Activated T-cell treated with anti-CD3 and anti-CD28 coated beads, Interleukin-2, amount 50 U/mL, for 4 hours (primary cell): Measurements from ENCODE around the gene OR5AC2. TPM values are rescaled to one million over a fixed set of nuclear protein-coding genes. Genes with fewer than 3 reads are reported as not detected.

ENCODE experiments used
- ATAC-seq, 2 donors: fragments of 200-7000 bp; cut with Tn5 transposase; one replicate each; pipeline ENCODE4 v1.10.0; 2021
- DNase-seq: peaks from one replicate; pipeline ENCODE4 v3.0.0-alpha.2; 2020
- H3K27me3 Mint-ChIP-seq: one replicate; pipeline ENCODE4 v1.8.0; 2021; ENCODE audit warnings: low read depth, mixed read lengths
- H3K36me3 Mint-ChIP-seq: one replicate; pipeline ENCODE4 v1.8.0; 2022; ENCODE audit warnings: mixed read lengths; ENCODE audit not compliant: insufficient read depth
- H3K4me1 Mint-ChIP-seq: one replicate; pipeline ENCODE4 v1.8.0; 2021; ENCODE audit warnings: low read depth, mixed read lengths
- H3K4me3 Mint-ChIP-seq: one replicate; pipeline ENCODE4 v1.8.0; 2021; ENCODE audit warnings: mild to moderate bottlenecking, moderate library complexity, mixed read lengths
- H3K9me3 Mint-ChIP-seq: one replicate; pipeline ENCODE4 v1.8.0; 2021; ENCODE audit warnings: mixed read lengths
- total RNA-seq, 3 donors: library from RNA; stranded (reverse); gene quantifications; one replicate each; pipeline ENCODE4 v1.2.1, GENCODE V29; 2021

The OR5AC2 gene
- not detected for total RNA-seq

GRCh38 chr3:98086873-98087272 is at the start of gene OR5AC2:
Gene OR5AC2, plus strand, starts transcription at chr3:98087173. Its CDS starts 0 bp downstream, at chr3:98087173.
- DNase-seq: no peak
- peaks cover 6% of the 10 kb centered on the region for H3K27me3 Mint-ChIP-seq

GRCh38 chr3:98038286-98038685 is 48.7 kb upstream of the OR5AC2 start:
- peaks cover 7% of the 10 kb centered on the region for H3K27me3 Mint-ChIP-seq
- H3K4me1 Mint-ChIP-seq: peaks cover 3% of the 10 kb centered on the region

More at GRCh38 chr3:98086873-98087272, at the start of gene OR5AC2:
- Mint-ChIP-seq H3K36me3 (no peaks in the 10 kb centered on the region), H3K9me3 (peaks cover 3% of the 10 kb centered on the region), H3K4me3 (no peak within 1 kb of the TSS), H3K4me1 (no peaks in the 10 kb centered on the region)
- ATAC-seq: no peak

GRCh38 chr3:98038876-98039275 is 48.1 kb upstream of the OR5AC2 start:
- Mint-ChIP-seq H3K4me1 (peaks cover 3% of the 10 kb centered on the region), H3K4me3 (no peak overlapping the region), H3K9me3 (peaks cover 12% of the 10 kb centered on the region), H3K27me3 (peaks cover 7% of the 10 kb centered on the region), H3K36me3 (peaks cover 1% of the 10 kb centered on the region)
- no peak for DNase-seq
- ATAC-seq: peak; percentile 20 to 41

More at GRCh38 chr3:98038286-98038685, 48.7 kb upstream of the OR5AC2 start:
- Mint-ChIP-seq H3K36me3 (peaks cover 1% of the 10 kb centered on the region), H3K9me3 (peaks cover 12% of the 10 kb centered on the region), H3K4me3 (no peak overlapping the region)
- no peak for DNase-seq
- ATAC-seq: no peak

- peaks cover 3% of the 10 kb centered on the region for H3K4me1 Mint-ChIP-seq
- peaks cover 12% of the 10 kb centered on the region for H3K9me3 Mint-ChIP-seq
- peaks cover 7% of the 10 kb centered on the region for H3K27me3 Mint-ChIP-seq
- ATAC-seq (peak; percentile 95 to 96), DNase-seq (peak; percentile 54)
- peaks cover 1% of the 10 kb centered on the region for H3K36me3 Mint-ChIP-seq
- H3K4me3 Mint-ChIP-seq: peak overlapping the region; percentile 81
These were observed 47.5 kb upstream of the OR5AC2 start for GRCh38 chr3:98039322-98040024.

- ATAC-seq: no peak
- H3K36me3 Mint-ChIP-seq: peaks cover 1% of the 10 kb centered on the region
- H3K9me3 Mint-ChIP-seq: peaks cover 12% of the 10 kb centered on the region
- peaks cover 3% of the 10 kb centered on the region for H3K4me1 Mint-ChIP-seq
- no peak for DNase-seq
- H3K4me3 Mint-ChIP-seq: no peak overlapping the region
- H3K27me3 Mint-ChIP-seq: peaks cover 3% of the 10 kb centered on the region
These were observed 45.6 kb upstream of the OR5AC2 start for GRCh38 chr3:98041350-98041749.

GRCh38 chr3:98048586-98048985 is 38.4 kb upstream of the OR5AC2 start:
- DNase-seq (no peak), ATAC-seq (no peak)
- peaks cover 4% of the 10 kb centered on the region for H3K27me3 Mint-ChIP-seq
- no peaks in the 10 kb centered on the region for H3K4me1 Mint-ChIP-seq
- H3K9me3 Mint-ChIP-seq: no peaks in the 10 kb centered on the region
- no peaks in the 10 kb centered on the region for H3K36me3 Mint-ChIP-seq
- no peak overlapping the region for H3K4me3 Mint-ChIP-seq

GRCh38 chr3:98049271-98049670 is 37.7 kb upstream of the OR5AC2 start:
- Mint-ChIP-seq H3K4me1 (no peaks in the 10 kb centered on the region), H3K4me3 (no peak overlapping the region), H3K27me3 (peaks cover 4% of the 10 kb centered on the region), H3K36me3 (no peaks in the 10 kb centered on the region), H3K9me3 (no peaks in the 10 kb centered on the region)
- DNase-seq (no peak), ATAC-seq (no peak)

- no peak for ATAC-seq
These were observed 30.9 kb upstream of the OR5AC2 start for GRCh38 chr3:98056035-98056434.

GRCh38 chr3:98057631-98058030 is 29.3 kb upstream of the OR5AC2 start:
- Mint-ChIP-seq H3K27me3 (peaks cover 5% of the 10 kb centered on the region), H3K4me1 (no peaks in the 10 kb centered on the region), H3K4me3 (no peak overlapping the region), H3K36me3 (no peaks in the 10 kb centered on the region), H3K9me3 (no peaks in the 10 kb centered on the region)
- ATAC-seq: no peak
- DNase-seq: no peak

More at GRCh38 chr3:98056035-98056434, 30.9 kb upstream of the OR5AC2 start:
- no peaks in the 10 kb centered on the region for H3K9me3 Mint-ChIP-seq
- no peaks in the 10 kb centered on the region for H3K36me3 Mint-ChIP-seq
- no peak overlapping the region for H3K4me3 Mint-ChIP-seq
- H3K27me3 Mint-ChIP-seq: peaks cover 5% of the 10 kb centered on the region
- DNase-seq: no peak
- H3K4me1 Mint-ChIP-seq: no peaks in the 10 kb centered on the region

GRCh38 chr3:98058244-98058960 is 28.6 kb upstream of the OR5AC2 start:
- no peak for DNase-seq
- Mint-ChIP-seq H3K4me1 (no peaks in the 10 kb centered on the region), H3K4me3 (no peak overlapping the region), H3K36me3 (no peaks in the 10 kb centered on the region), H3K27me3 (peaks cover 5% of the 10 kb centered on the region), H3K9me3 (no peaks in the 10 kb centered on the region)
- no peak for ATAC-seq

- no peaks in the 10 kb centered on the region for H3K27me3 Mint-ChIP-seq
- no peak for ATAC-seq
- no peaks in the 10 kb centered on the region for H3K4me1 Mint-ChIP-seq
- H3K4me3 Mint-ChIP-seq: no peak overlapping the region
- H3K9me3 Mint-ChIP-seq: no peaks in the 10 kb centered on the region
- H3K36me3 Mint-ChIP-seq: no peaks in the 10 kb centered on the region
- no peak for DNase-seq
These were observed 18.1 kb upstream of the OR5AC2 start for GRCh38 chr3:98068824-98069223.

- Mint-ChIP-seq H3K36me3 (no peaks in the 10 kb centered on the region), H3K27me3 (no peaks in the 10 kb centered on the region), H3K4me3 (no peak overlapping the region), H3K4me1 (no peaks in the 10 kb centered on the region), H3K9me3 (no peaks in the 10 kb centered on the region)
- no peak for ATAC-seq
- no peak for DNase-seq
These were observed 16.1 kb upstream of the OR5AC2 start for GRCh38 chr3:98070840-98071239.

- H3K4me3 Mint-ChIP-seq: no peak overlapping the region
- no peak for DNase-seq
- H3K27me3 Mint-ChIP-seq: peaks cover 6% of the 10 kb centered on the region
- no peaks in the 10 kb centered on the region for H3K9me3 Mint-ChIP-seq
- no peaks in the 10 kb centered on the region for H3K4me1 Mint-ChIP-seq
- ATAC-seq: no peak
- no peaks in the 10 kb centered on the region for H3K36me3 Mint-ChIP-seq
These were observed 13.5 kb upstream of the OR5AC2 start for GRCh38 chr3:98073486-98073885.

GRCh38 chr3:98095882-98096281 is 8.9 kb downstream of the OR5AC2 start:
- no peak for ATAC-seq
- no peaks in the 10 kb centered on the region for H3K9me3 Mint-ChIP-seq
- no peak overlapping the region for H3K4me3 Mint-ChIP-seq
- peaks cover 9% of the 10 kb centered on the region for H3K27me3 Mint-ChIP-seq
- H3K4me1 Mint-ChIP-seq: no peaks in the 10 kb centered on the region
- no peaks in the 10 kb centered on the region for H3K36me3 Mint-ChIP-seq
- DNase-seq: no peak

- no peaks in the 10 kb centered on the region for H3K36me3 Mint-ChIP-seq
These were observed 12.9 kb downstream of the OR5AC2 start for GRCh38 chr3:98099848-98100247.

More at GRCh38 chr3:98099848-98100247, 12.9 kb downstream of the OR5AC2 start:
- H3K4me3 Mint-ChIP-seq: no peak overlapping the region
- no peaks in the 10 kb centered on the region for H3K9me3 Mint-ChIP-seq
- H3K4me1 Mint-ChIP-seq: no peaks in the 10 kb centered on the region
- ATAC-seq: no peak
- H3K27me3 Mint-ChIP-seq: peaks cover 8% of the 10 kb centered on the region
- DNase-seq: no peak
